GM12878 (cell line): ENCODE data around the gene RAD21L1. TPM values are rescaled to one million over a fixed set of nuclear protein-coding genes. Genes with fewer than 3 reads are reported as not detected.

Source experiments
- ATAC-seq: fragments of 200-7000 bp; cut with Tn5 transposase; 3 replicates; pipeline ENCODE4 v1.9.1; 2020; ENCODE audit warnings: mild to moderate bottlenecking, moderate library complexity
- BruUV-seq: library from RNA; stranded (reverse); fragments of 400-500 nt; replicated peaks from 2 replicates; lab custom pipeline; 2021; lab: Mats Ljungman, UMichigan
- CTCF ChIA-PET: fragments of 300-600 bp; sonication (Branson Sonifier 250); formaldehyde crosslinking; extraction: SDS; loops from one replicate; lab custom pipeline; 2021; ENCODE audit warnings: inconsistent platforms; lab: Yijun Ruan, JAX
- POLR2A ChIA-PET: fragments of 350-600 bp; formaldehyde crosslinking; extraction: SDS; loops from one replicate; lab custom pipeline; 2021; ENCODE audit warnings: inconsistent platforms; lab: Charles Lee
- RAD21 ChIA-PET: fragments of 300-600 bp; sonication (Branson Sonifier 250); formaldehyde crosslinking; loops from one replicate; lab custom pipeline; 2023; ENCODE audit warnings: antibody characterized with exemption; ENCODE audit not compliant: unreplicated experiment; lab: Charles Lee
- SMC1A ChIA-PET: fragments of 300-600 bp; sonication (Branson Sonifier 250); formaldehyde crosslinking; loops from one replicate; lab custom pipeline; 2023; ENCODE audit not compliant: unreplicated experiment, uncharacterized antibody; lab: Charles Lee
- DNase-seq: peaks from one replicate; pipeline ENCODE4 v3.0.0-alpha.2; 2011; ENCODE audit warnings: low read depth, low spot score
- FAIRE-seq: peaks from 3 replicates; lab custom pipeline; 2011; peaks lifted over from hg19 to GRCh38; lab: Jason Lieb, UNC
- H2AFZ ChIP-seq: 2 replicates; pipeline ENCODE4 v1.6.0; 2011; ENCODE audit warnings: low read depth, low read length, control low read depth; ENCODE audit not compliant: control insufficient read depth
- H3K27ac ChIP-seq: 2 replicates; pipeline ENCODE4 v1.5.1; 2011; ENCODE audit warnings: control low read depth; ENCODE audit not compliant: control insufficient read depth, insufficient read depth
- H3K27me3 ChIP-seq, 2 experiments: replicated peaks in 1 of 2; 2 replicates each; pipeline versions ENCODE4 v1.6.0 to v1.6.1; 2011; ENCODE audit warnings: low read length in 1 of 2; ENCODE audit not compliant: control insufficient read depth in 2 of 2, insufficient read depth in 2 of 2
- H3K36me3 ChIP-seq, 2 experiments: 2 replicates each; pipeline ENCODE4 v1.5.1; 2011; ENCODE audit warnings: low read length in 1 of 2; ENCODE audit not compliant: control insufficient read depth in 2 of 2, insufficient read depth in 2 of 2
- H3K4me1 ChIP-seq: 2 replicates; pipeline ENCODE4 v1.6.1; 2011; ENCODE audit warnings: mild to moderate bottlenecking, low read length, moderate library complexity, mixed read lengths; ENCODE audit not compliant: control insufficient read depth, insufficient read depth
- H3K4me2 ChIP-seq: 2 replicates; pipeline ENCODE4 v1.6.0; 2011; ENCODE audit warnings: control low read depth; ENCODE audit not compliant: control insufficient read depth, insufficient read depth
- H3K4me3 ChIP-seq: fragments of 200-600 bp; sonication (generic); 2 replicates; pipeline ENCODE4 v1.5.1; 2016
- H3K79me2 ChIP-seq: 2 replicates; pipeline ENCODE4 v1.6.0; 2011; ENCODE audit warnings: low read length; ENCODE audit not compliant: control insufficient read depth, insufficient read depth
- H3K9ac ChIP-seq: 2 replicates; pipeline ENCODE4 v1.8.0; 2011; ENCODE audit warnings: low read length, control low read depth, mixed read lengths; ENCODE audit not compliant: control insufficient read depth, insufficient read depth
- H3K9me3 ChIP-seq: replicated peaks from 3 replicates; pipeline ENCODE4 v1.5.1; 2011; ENCODE audit warnings: mild to moderate bottlenecking, low read length; ENCODE audit not compliant: control insufficient read depth, insufficient read depth
- H4K20me1 ChIP-seq: 2 replicates; pipeline ENCODE4 v1.6.0; 2011; ENCODE audit not compliant: control insufficient read depth, insufficient read depth
- HDGF ChIP-seq: fragments of 450-650 bp; IDR thresholded peaks from 2 replicates; pipeline ENCODE4 v1.6.1; 2016; ENCODE audit warnings: antibody characterized with exemption
- KLF5 ChIP-seq: fragments of 450-650 bp; IDR thresholded peaks from 2 replicates; pipeline ENCODE4 v1.6.1; 2014; ENCODE audit warnings: mild to moderate bottlenecking; ENCODE audit not compliant: partially characterized antibody
- PML ChIP-seq: IDR thresholded peaks from 2 replicates; pipeline ENCODE4 v1.6.1; 2012; ENCODE audit warnings: low read length, inconsistent platforms
- RBBP5 ChIP-seq: fragments of 200-600 bp; sonication (generic); conservative IDR thresholded peaks from 2 replicates; pipeline ENCODE4 v1.6.1; 2016
- YY1 ChIP-seq: IDR thresholded peaks from 2 replicates; pipeline ENCODE4 v1.6.1; 2011; ENCODE audit warnings: low read depth, mild to moderate bottlenecking, low read length
- ZNF217 ChIP-seq: fragments of 450-650 bp; IDR thresholded peaks from 2 replicates; pipeline ENCODE4 v1.6.1; 2017; ENCODE audit warnings: antibody characterized with exemption, mild to moderate bottlenecking
- WGBS: methylation state at CpG from one replicate; pipeline ENCODE4 v1.1.6; 2016; ENCODE audit warnings: low lambda C conversion rate; ENCODE audit not compliant: insufficient replicate concordance, insufficient coverage; ENCODE audit errors: missing lambda C conversion rate; 5-methylcytosine and 5-hydroxymethylcytosine counted together
- in situ Hi-C: fragments of 300-500 bp; cut with MboI; formaldehyde crosslinking; loops from 9 replicates; pipeline ENCODE4 v1.14.3; 2018; ENCODE audit warnings: mixed read lengths
- intact Hi-C: fragments of 100-400 bp; cut with micrococcal nuclease; formaldehyde crosslinking; loops from one replicate; pipeline ENCODE4 v1.14.2; 2022; ENCODE audit not compliant: unreplicated experiment
- polyA plus RNA-seq, 11 experiments: library from polyadenylated mRNA; depleted of rRNA in 4 of 11; unstranded in 6 of 11; stranded (reverse) in 5 of 11; fragments of >200 nt; fragmentation: Nextera tagmentation in 4 of 11; fragmentation: Illumina TruSeq in 1 of 11; extraction: Ambion mirVana in 4 of 11; extraction: Trizol in 1 of 11; gene quantifications; 1 replicate in 1 of 11; 2 replicates in 10 of 11; pipeline versions ENCODE4 v1.2.1 to v1.2.3, GENCODE V29; 2011 to 2016; ENCODE audit warnings: inconsistent platforms in 2 of 11, missing spikeins in 2 of 11, low read depth in 1 of 11
- total RNA-seq, 4 experiments: library from RNA; depleted of rRNA in 3 of 4; stranded (reverse); fragments of >200 nt in 3 of 4; fragmentation: Illumina TruSeq in 1 of 4; extraction: Trizol in 1 of 4; gene quantifications; 2 replicates each; pipeline versions ENCODE4 v1.2.1 to v1.2.3, GENCODE V29; 2013 to 2021
- TF ChIP-seq, protein P1 (sequence below): fragments of 450-650 bp; IDR thresholded peaks from 2 replicates; pipeline ENCODE4 v1.6.1; 2017; ENCODE audit warnings: mild to moderate bottlenecking, low read depth, inconsistent platforms; ENCODE audit not compliant: poor library complexity, severe bottlenecking
- TF ChIP-seq, protein P2 (sequence below): fragments of 150-350 bp; IDR thresholded peaks from 2 replicates; pipeline ENCODE4 v1.6.1; 2016; ENCODE audit warnings: low read depth, low read length
- TF ChIP-seq, protein P3 (sequence below): fragments of 450-650 bp; IDR thresholded peaks from 2 replicates; pipeline ENCODE4 v1.6.1; 2017; ENCODE audit warnings: antibody characterized with exemption, mild to moderate bottlenecking, moderate library complexity
- TF ChIP-seq, protein P4 (sequence below): fragments of 450-650 bp; IDR thresholded peaks from 2 replicates; pipeline ENCODE4 v1.6.1; 2016; ENCODE audit warnings: mild to moderate bottlenecking
- TF ChIP-seq, protein P5 (sequence below): fragments of 450-650 bp; IDR thresholded peaks from 2 replicates; pipeline ENCODE4 v1.6.1; 2016; ENCODE audit warnings: mild to moderate bottlenecking, moderate library complexity, borderline replicate concordance

Gene RAD21L1
- total and polyA plus RNA-seq, 10 of the 15 experiments (the other 5 are each of a cell fraction or from before 2014, with no cell fraction given), result not detected

DNA sequence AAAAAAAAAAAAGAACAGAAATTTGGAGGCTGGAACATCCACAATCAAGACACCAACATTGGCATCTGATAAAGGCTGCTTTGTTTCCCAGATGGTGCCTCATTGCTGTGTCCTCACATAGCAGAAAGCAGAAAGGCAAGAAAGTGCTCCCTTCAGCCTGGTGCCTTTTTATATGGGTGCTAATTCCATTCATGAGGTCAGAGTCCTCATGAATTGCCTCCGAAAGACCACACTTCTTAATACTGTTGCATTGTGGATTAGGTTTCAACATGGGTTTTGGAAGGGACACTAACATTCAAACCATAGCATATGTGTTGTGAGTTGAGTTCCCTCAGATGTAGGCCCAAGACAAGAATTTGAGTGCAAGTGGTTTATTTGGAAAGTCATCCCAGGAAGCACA, 30.6 kb upstream of the RAD21L1 start:
- ATAC-seq (no peak), DNase-seq (no peak), FAIRE-seq (no peak)
- Histone ChIP-seq H4K20me1 (no peaks in the 10 kb centered on the region), H3K27ac (no peak overlapping the region), H3K4me1 (no peaks in the 10 kb centered on the region), H3K9ac (no peak overlapping the region), H3K4me3 (no peak overlapping the region), H2AFZ (no peak overlapping the region), H3K36me3 (no peaks in the 10 kb centered on the region), H3K79me2 (no peaks in the 10 kb centered on the region), H3K4me2 (no peak overlapping the region), H3K9me3 (no peaks in the 10 kb centered on the region), H3K27me3 (no peaks in the 10 kb centered on the region; a peak in 2 of 4 replicates)
- 0% methylated on average over 1 of the region's 1 CpG for WGBS
- no TSS peak for BruUV-seq
- ChIA-PET POLR2A (no interaction called here), CTCF (no interaction called here), SMC1A (no interaction called here), RAD21 (no interaction called here)
- in situ Hi-C loops (no loop called here), intact Hi-C loops (no loop called here)
- TF ChIP-seq, protein P1, sequence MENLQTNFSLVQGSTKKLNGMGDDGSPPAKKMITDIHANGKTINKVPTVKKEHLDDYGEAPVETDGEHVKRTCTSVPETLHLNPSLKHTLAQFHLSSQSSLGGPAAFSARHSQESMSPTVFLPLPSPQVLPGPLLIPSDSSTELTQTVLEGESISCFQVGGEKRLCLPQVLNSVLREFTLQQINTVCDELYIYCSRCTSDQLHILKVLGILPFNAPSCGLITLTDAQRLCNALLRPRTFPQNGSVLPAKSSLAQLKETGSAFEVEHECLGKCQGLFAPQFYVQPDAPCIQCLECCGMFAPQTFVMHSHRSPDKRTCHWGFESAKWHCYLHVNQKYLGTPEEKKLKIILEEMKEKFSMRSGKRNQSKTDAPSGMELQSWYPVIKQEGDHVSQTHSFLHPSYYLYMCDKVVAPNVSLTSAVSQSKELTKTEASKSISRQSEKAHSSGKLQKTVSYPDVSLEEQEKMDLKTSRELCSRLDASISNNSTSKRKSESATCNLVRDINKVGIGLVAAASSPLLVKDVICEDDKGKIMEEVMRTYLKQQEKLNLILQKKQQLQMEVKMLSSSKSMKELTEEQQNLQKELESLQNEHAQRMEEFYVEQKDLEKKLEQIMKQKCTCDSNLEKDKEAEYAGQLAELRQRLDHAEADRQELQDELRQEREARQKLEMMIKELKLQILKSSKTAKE, result no peak
- TF ChIP-seq RBBP5 (no peak), ZNF217 (no peak), HDGF (no peak), YY1 (no peak), PML (no peak), KLF5 (no peak)
- TF ChIP-seq, protein P2, sequence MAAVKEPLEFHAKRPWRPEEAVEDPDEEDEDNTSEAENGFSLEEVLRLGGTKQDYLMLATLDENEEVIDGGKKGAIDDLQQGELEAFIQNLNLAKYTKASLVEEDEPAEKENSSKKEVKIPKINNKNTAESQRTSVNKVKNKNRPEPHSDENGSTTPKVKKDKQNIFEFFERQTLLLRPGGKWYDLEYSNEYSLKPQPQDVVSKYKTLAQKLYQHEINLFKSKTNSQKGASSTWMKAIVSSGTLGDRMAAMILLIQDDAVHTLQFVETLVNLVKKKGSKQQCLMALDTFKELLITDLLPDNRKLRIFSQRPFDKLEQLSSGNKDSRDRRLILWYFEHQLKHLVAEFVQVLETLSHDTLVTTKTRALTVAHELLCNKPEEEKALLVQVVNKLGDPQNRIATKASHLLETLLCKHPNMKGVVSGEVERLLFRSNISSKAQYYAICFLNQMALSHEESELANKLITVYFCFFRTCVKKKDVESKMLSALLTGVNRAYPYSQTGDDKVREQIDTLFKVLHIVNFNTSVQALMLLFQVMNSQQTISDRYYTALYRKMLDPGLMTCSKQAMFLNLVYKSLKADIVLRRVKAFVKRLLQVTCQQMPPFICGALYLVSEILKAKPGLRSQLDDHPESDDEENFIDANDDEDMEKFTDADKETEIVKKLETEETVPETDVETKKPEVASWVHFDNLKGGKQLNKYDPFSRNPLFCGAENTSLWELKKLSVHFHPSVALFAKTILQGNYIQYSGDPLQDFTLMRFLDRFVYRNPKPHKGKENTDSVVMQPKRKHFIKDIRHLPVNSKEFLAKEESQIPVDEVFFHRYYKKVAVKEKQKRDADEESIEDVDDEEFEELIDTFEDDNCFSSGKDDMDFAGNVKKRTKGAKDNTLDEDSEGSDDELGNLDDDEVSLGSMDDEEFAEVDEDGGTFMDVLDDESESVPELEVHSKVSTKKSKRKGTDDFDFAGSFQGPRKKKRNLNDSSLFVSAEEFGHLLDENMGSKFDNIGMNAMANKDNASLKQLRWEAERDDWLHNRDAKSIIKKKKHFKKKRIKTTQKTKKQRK, result no peak
- TF ChIP-seq, protein P3, sequence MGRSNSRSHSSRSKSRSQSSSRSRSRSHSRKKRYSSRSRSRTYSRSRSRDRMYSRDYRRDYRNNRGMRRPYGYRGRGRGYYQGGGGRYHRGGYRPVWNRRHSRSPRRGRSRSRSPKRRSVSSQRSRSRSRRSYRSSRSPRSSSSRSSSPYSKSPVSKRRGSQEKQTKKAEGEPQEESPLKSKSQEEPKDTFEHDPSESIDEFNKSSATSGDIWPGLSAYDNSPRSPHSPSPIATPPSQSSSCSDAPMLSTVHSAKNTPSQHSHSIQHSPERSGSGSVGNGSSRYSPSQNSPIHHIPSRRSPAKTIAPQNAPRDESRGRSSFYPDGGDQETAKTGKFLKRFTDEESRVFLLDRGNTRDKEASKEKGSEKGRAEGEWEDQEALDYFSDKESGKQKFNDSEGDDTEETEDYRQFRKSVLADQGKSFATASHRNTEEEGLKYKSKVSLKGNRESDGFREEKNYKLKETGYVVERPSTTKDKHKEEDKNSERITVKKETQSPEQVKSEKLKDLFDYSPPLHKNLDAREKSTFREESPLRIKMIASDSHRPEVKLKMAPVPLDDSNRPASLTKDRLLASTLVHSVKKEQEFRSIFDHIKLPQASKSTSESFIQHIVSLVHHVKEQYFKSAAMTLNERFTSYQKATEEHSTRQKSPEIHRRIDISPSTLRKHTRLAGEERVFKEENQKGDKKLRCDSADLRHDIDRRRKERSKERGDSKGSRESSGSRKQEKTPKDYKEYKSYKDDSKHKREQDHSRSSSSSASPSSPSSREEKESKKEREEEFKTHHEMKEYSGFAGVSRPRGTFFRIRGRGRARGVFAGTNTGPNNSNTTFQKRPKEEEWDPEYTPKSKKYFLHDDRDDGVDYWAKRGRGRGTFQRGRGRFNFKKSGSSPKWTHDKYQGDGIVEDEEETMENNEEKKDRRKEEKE, result no peak
- TF ChIP-seq, protein P4, sequence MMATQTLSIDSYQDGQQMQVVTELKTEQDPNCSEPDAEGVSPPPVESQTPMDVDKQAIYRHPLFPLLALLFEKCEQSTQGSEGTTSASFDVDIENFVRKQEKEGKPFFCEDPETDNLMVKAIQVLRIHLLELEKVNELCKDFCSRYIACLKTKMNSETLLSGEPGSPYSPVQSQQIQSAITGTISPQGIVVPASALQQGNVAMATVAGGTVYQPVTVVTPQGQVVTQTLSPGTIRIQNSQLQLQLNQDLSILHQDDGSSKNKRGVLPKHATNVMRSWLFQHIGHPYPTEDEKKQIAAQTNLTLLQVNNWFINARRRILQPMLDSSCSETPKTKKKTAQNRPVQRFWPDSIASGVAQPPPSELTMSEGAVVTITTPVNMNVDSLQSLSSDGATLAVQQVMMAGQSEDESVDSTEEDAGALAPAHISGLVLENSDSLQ, result no peak
- TF ChIP-seq, protein P5, sequence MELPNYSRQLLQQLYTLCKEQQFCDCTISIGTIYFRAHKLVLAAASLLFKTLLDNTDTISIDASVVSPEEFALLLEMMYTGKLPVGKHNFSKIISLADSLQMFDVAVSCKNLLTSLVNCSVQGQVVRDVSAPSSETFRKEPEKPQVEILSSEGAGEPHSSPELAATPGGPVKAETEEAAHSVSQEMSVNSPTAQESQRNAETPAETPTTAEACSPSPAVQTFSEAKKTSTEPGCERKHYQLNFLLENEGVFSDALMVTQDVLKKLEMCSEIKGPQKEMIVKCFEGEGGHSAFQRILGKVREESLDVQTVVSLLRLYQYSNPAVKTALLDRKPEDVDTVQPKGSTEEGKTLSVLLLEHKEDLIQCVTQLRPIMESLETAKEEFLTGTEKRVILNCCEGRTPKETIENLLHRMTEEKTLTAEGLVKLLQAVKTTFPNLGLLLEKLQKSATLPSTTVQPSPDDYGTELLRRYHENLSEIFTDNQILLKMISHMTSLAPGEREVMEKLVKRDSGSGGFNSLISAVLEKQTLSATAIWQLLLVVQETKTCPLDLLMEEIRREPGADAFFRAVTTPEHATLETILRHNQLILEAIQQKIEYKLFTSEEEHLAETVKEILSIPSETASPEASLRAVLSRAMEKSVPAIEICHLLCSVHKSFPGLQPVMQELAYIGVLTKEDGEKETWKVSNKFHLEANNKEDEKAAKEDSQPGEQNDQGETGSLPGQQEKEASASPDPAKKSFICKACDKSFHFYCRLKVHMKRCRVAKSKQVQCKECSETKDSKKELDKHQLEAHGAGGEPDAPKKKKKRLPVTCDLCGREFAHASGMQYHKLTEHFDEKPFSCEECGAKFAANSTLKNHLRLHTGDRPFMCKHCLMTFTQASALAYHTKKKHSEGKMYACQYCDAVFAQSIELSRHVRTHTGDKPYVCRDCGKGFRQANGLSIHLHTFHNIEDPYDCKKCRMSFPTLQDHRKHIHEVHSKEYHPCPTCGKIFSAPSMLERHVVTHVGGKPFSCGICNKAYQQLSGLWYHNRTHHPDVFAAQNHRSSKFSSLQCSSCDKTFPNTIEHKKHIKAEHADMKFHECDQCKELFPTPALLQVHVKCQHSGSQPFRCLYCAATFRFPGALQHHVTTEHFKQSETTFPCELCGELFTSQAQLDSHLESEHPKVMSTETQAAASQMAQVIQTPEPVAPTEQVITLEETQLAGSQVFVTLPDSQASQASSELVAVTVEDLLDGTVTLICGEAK, result no peak
